ENCODE data around the gene AKNA. TPM values are rescaled to one million over a fixed set of nuclear protein-coding genes. Genes with fewer than 3 reads are reported as not detected.

The AKNA gene
- total RNA-seq, 2 donors from 2014 or later: 3.1 to 7.8 TPM

DNA sequence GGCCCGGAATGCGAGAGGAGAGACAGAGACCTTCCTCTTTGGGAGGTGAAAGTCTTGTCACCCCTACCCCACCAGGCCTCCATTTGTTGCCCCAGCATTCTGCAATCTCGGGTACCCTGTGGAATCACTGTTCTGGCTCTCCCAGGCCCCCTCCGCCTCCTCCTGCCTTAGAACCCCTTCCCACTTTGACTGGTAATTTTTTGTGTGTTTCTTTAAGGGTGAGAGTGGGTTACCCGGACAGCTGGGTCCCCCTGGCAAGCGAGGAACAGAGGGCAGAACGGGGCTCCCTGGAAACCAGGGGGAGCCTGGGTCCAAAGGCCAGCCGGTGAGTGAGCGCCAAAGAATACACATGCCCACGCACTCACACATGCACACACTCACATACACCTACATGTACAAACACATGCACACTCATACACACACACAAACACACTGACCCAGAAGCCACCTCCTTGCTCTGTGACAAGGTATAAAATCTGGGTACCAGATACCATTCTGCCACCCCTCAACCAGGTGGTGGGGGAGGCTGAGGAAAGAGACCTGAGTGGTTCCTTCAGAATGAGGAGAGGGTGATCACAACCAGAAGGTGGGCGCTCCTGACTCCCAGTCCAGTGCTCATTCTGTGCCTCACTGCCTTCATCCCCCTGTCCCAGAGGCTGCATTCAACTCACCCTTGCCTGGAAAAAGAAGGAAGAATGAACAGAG is 95.7 kb downstream of the AKNA start:
- Histone ChIP-seq H3K27ac (no peak overlapping the region), H3K27me3 (no peaks in the 10 kb centered on the region), H3K9me3 (peaks cover 0 to 9% of the 10 kb centered on the region in 2 donors), H3K4me3 (no peak overlapping the region), H3K4me1 (no peaks in the 10 kb centered on the region), H3K36me3 (peaks cover 7% of the 10 kb centered on the region)
- TF ChIP-seq, protein P1, sequence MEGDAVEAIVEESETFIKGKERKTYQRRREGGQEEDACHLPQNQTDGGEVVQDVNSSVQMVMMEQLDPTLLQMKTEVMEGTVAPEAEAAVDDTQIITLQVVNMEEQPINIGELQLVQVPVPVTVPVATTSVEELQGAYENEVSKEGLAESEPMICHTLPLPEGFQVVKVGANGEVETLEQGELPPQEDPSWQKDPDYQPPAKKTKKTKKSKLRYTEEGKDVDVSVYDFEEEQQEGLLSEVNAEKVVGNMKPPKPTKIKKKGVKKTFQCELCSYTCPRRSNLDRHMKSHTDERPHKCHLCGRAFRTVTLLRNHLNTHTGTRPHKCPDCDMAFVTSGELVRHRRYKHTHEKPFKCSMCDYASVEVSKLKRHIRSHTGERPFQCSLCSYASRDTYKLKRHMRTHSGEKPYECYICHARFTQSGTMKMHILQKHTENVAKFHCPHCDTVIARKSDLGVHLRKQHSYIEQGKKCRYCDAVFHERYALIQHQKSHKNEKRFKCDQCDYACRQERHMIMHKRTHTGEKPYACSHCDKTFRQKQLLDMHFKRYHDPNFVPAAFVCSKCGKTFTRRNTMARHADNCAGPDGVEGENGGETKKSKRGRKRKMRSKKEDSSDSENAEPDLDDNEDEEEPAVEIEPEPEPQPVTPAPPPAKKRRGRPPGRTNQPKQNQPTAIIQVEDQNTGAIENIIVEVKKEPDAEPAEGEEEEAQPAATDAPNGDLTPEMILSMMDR (IDR thresholded peaks at IDR 0.05): no peak
- no peak for DNase-seq (ENCODE audit: low spot score)

- H3K27ac ChIP-seq: no peak overlapping the region
- no peaks in the 10 kb centered on the region for H3K27me3 ChIP-seq
- TF ChIP-seq, protein P1 (IDR thresholded peaks at IDR 0.05): peak; percentile 93 to 97
- H3K9me3 ChIP-seq: peaks cover 0 to 9% of the 10 kb centered on the region in 2 donors
- H3K4me3 ChIP-seq: no peak overlapping the region
- peak; percentile 82 for DNase-seq (ENCODE audit: low spot score)
- peaks cover 7% of the 10 kb centered on the region for H3K36me3 ChIP-seq
- no peaks in the 10 kb centered on the region for H3K4me1 ChIP-seq
Observed at GRCh38 chr9:114291064-114291474, 96.7 kb downstream of the AKNA start.

DNA sequence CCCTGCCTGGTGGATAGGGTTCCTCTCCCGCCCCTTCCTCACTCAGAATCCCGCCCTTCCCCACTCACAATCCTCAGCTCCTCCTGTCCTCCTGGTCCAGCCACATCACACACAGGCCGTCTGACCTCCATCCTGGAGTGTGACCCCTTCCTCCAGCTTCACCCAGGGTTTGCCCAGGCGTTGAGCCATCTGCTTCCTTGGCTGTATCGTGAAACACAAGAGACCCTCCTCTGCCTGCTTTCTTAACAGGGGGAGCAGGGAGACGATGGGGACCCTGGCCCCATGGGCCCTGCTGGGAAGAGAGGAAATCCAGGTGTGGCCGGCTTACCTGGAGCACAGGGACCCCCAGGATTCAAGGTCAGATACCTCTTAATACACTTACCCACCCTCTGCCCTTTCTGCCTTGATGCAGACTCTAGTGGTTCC is 97.2 kb downstream of the AKNA start:
- peaks cover 0 to 9% of the 10 kb centered on the region in 2 donors for H3K9me3 ChIP-seq
- no peaks in the 10 kb centered on the region for H3K4me1 ChIP-seq
- TF ChIP-seq, protein P1 (IDR thresholded peaks at IDR 0.05): no peak
- DNase-seq (ENCODE audit: low spot score): no peak
- H3K27me3 ChIP-seq: no peaks in the 10 kb centered on the region
- H3K27ac ChIP-seq: no peak overlapping the region
- peaks cover 7% of the 10 kb centered on the region for H3K36me3 ChIP-seq
- H3K4me3 ChIP-seq: no peak overlapping the region

- Histone ChIP-seq H3K4me1 (no peaks in the 10 kb centered on the region), H3K27ac (no peak overlapping the region), H3K9me3 (peaks cover 0 to 6% of the 10 kb centered on the region in 2 donors), H3K27me3 (no peaks in the 10 kb centered on the region), H3K36me3 (peaks cover 4% of the 10 kb centered on the region), H3K4me3 (no peak overlapping the region)
- TF ChIP-seq, protein P1 (IDR thresholded peaks at IDR 0.05): no peak
- DNase-seq (ENCODE audit: low spot score): no peak
Observed at GRCh38 chr9:114289571-114290481, 98.0 kb downstream of the AKNA start.

- Histone ChIP-seq H3K4me3 (no peak overlapping the region), H3K4me1 (no peaks in the 10 kb centered on the region), H3K36me3 (no peaks in the 10 kb centered on the region), H3K27ac (no peak overlapping the region), H3K27me3 (no peaks in the 10 kb centered on the region), H3K9me3 (no peaks in the 10 kb centered on the region)
- no peak for DNase-seq (ENCODE audit: low spot score)
- TF ChIP-seq, protein P1 (IDR thresholded peaks at IDR 0.05): no peak
Observed at GRCh38 chr9:114289106-114289505, 98.7 kb downstream of the AKNA start.

Data from right atrium auricular region (tissue), 2 donors.